Left renal pelvis (tissue), 4 donors: Measurements from ENCODE around the gene AP2B1. TPM values are rescaled to one million over a fixed set of nuclear protein-coding genes. Genes with fewer than 3 reads are reported as not detected.
A peak's percentile ranks its signal among the peaks of the same experiment; 100 is the strongest.
"Not testable (repeated sequence)": the region's sequence is repeated elsewhere in the genome, so short reads cannot be mapped to it uniquely, and the experiment has no call there.

Source experiments
- DNase-seq, 4 donors: peaks; one replicate each; pipeline ENCODE4 v3.0.0-alpha.2; 2013; ENCODE audit warnings: low read depth in 4 of 4, low spot score in 3 of 4
- polyA plus RNA-seq, 4 donors: library from polyadenylated mRNA; unstranded; fragments of 120-200 nt; gene quantifications; one replicate each; pipeline ENCODE4 v1.2.1, GENCODE V29; 2013; ENCODE audit not compliant: insufficient read length in 4 of 4

Gene AP2B1
- polyA plus RNA-seq, 4 donors = 114 to 142 (median 127) TPM

- no peak for DNase-seq
Measured at GRCh38 chr17:35692512-35693210, 105.5 kb downstream of the AP2B1 start.

- no peak for DNase-seq
Measured at GRCh38 chr17:35693662-35694061, 106.5 kb downstream of the AP2B1 start.

- no peak for DNase-seq
Measured at GRCh38 chr17:35694906-35695305, 107.8 kb downstream of the AP2B1 start.

GRCh38 chr17:35695613-35696012 lies 108.5 kb downstream of the AP2B1 start:
- DNase-seq = no peak

- no peak for DNase-seq
Measured at GRCh38 chr17:35698800-35699199, 111.7 kb downstream of the AP2B1 start.

GRCh38 chr17:35700150-35700549 lies 113.0 kb downstream of the AP2B1 start:
- no peak for DNase-seq

- no peak for DNase-seq
Measured at GRCh38 chr17:35701491-35701890, 114.4 kb downstream of the AP2B1 start.

- not testable (repeated sequence) for DNase-seq
Measured at GRCh38 chr17:35703308-35703707, 116.2 kb downstream of the AP2B1 start.

- no peak for DNase-seq
Measured at GRCh38 chr17:35705230-35705629, 118.1 kb downstream of the AP2B1 start.

- DNase-seq = no peak
Measured at GRCh38 chr17:35705705-35706104, 118.6 kb downstream of the AP2B1 start.

GRCh38 chr17:35708149-35708548 lies 121.0 kb downstream of the AP2B1 start:
- no peak for DNase-seq

GRCh38 chr17:35708951-35709350 lies 121.8 kb downstream of the AP2B1 start:
- no peak for DNase-seq

- no peak for DNase-seq
Measured at GRCh38 chr17:35709874-35710273, 122.8 kb downstream of the AP2B1 start.

- no peak for DNase-seq
Measured at GRCh38 chr17:35710950-35711349, 123.8 kb downstream of the AP2B1 start.

GRCh38 chr17:35713069-35713728 lies 126.1 kb downstream of the AP2B1 start:
- DNase-seq = peak in 2 of 4 donors; percentile 34 to 55

GRCh38 chr17:35714988-35715387 lies 127.9 kb downstream of the AP2B1 start:
- no peak for DNase-seq

GRCh38 chr17:35715416-35715815 lies 128.3 kb downstream of the AP2B1 start:
- DNase-seq = no peak

GRCh38 chr17:35716173-35716572 lies 129.1 kb downstream of the AP2B1 start:
- DNase-seq = no peak

GRCh38 chr17:35716897-35717465 lies 129.9 kb downstream of the AP2B1 start:
- DNase-seq = no peak

GRCh38 chr17:35717475-35717874 lies 130.4 kb downstream of the AP2B1 start:
- DNase-seq = no peak

GRCh38 chr17:35723735-35724134 lies 136.6 kb downstream of the AP2B1 start:
- DNase-seq = no peak

- no peak for DNase-seq
Measured at GRCh38 chr17:35725058-35725457, 137.9 kb downstream of the AP2B1 start.
